Peyer's patch (tissue), 4 donors: Measurements from ENCODE around the gene SLC4A8. TPM values are rescaled to one million over a fixed set of nuclear protein-coding genes. Genes with fewer than 3 reads are reported as not detected.
"Not testable (repeated sequence)": the region's sequence is repeated elsewhere in the genome, so short reads cannot be mapped to it uniquely, and the experiment has no call there.

Experiments
- DNase-seq, 3 donors: peaks; one replicate each; pipeline ENCODE4 v3.0.0-alpha.2; 2017 to 2019
- H3K27ac ChIP-seq, 4 donors: fragments of 200-600 bp; sonication (generic); one replicate each; pipeline ENCODE4 v1.5.1; 2016 to 2019
- H3K27me3 ChIP-seq, 2 donors: fragments of 200-600 bp; sonication (generic); one replicate each; pipeline ENCODE4 v1.5.1; 2019
- H3K36me3 ChIP-seq, 3 donors: fragments of 200-600 bp; sonication (generic); one replicate each; pipeline ENCODE4 v1.5.1; 2016 to 2019
- H3K4me1 ChIP-seq, 4 donors: fragments of 200-600 bp; sonication (generic); one replicate each; pipeline ENCODE4 v1.5.1; 2016 to 2019
- H3K4me3 ChIP-seq, 4 donors: fragments of 200-600 bp; sonication (generic); 1 replicate in 3 of 4; 2 replicates in 1 of 4; pipeline ENCODE4 v1.5.1; 2016 to 2019; ENCODE audit warnings: mild to moderate bottlenecking in 1 of 4
- H3K9me3 ChIP-seq, 4 donors: fragments of 200-600 bp; sonication (generic); one replicate each; pipeline ENCODE4 v1.5.1; 2016 to 2019; ENCODE audit warnings: mild to moderate bottlenecking in 1 of 4
- POLR2A ChIP-seq, 2 donors: fragments of 450-650 bp; IDR thresholded peaks; one replicate each; pipeline ENCODE4 v1.5.1; 2017; ENCODE audit warnings: antibody characterized with exemption in 2 of 2, mild to moderate bottlenecking in 2 of 2, moderate library complexity in 2 of 2
- total RNA-seq, 4 donors: library from RNA; depleted of rRNA; stranded (reverse); fragments of >200 nt; gene quantifications; one replicate each; pipeline ENCODE4 v1.1.0, GENCODE V29; 2016
- TF ChIP-seq, protein P1 (sequence below), 6 experiments: fragments of 450-650 bp in 4 of 6; fragments of 200-600 bp in 2 of 6; sonication (generic) in 1 of 6; IDR thresholded peaks; one replicate each; pipeline ENCODE4 v1.5.1; 2017 to 2019; ENCODE audit warnings: antibody characterized with exemption in 6 of 6, mild to moderate bottlenecking in 3 of 6, moderate library complexity in 1 of 6

SLC4A8 gene
- total RNA-seq, 4 donors from 2014 or later = 1.9 to 49.5 (median 7.1) TPM

GRCh38 chr12:51505360-51506105 lies 80.9 kb downstream of the SLC4A8 start:
- Histone ChIP-seq H3K27me3 (no peaks in the 10 kb centered on the region), H3K4me3 (no peak overlapping the region), H3K9me3 (no peaks in the 10 kb centered on the region), H3K36me3 (no peaks in the 10 kb centered on the region), H3K4me1 (no peaks in the 10 kb centered on the region), H3K27ac (no peak overlapping the region)
- TF ChIP-seq POLR2A (IDR thresholded peaks at IDR 0.05) = no peak
- TF ChIP-seq, protein P1, sequence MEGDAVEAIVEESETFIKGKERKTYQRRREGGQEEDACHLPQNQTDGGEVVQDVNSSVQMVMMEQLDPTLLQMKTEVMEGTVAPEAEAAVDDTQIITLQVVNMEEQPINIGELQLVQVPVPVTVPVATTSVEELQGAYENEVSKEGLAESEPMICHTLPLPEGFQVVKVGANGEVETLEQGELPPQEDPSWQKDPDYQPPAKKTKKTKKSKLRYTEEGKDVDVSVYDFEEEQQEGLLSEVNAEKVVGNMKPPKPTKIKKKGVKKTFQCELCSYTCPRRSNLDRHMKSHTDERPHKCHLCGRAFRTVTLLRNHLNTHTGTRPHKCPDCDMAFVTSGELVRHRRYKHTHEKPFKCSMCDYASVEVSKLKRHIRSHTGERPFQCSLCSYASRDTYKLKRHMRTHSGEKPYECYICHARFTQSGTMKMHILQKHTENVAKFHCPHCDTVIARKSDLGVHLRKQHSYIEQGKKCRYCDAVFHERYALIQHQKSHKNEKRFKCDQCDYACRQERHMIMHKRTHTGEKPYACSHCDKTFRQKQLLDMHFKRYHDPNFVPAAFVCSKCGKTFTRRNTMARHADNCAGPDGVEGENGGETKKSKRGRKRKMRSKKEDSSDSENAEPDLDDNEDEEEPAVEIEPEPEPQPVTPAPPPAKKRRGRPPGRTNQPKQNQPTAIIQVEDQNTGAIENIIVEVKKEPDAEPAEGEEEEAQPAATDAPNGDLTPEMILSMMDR (IDR thresholded peaks at IDR 0.05) = no peak
- no peak for DNase-seq

GRCh38 chr12:51507178-51507577 lies 82.5 kb downstream of the SLC4A8 start:
- no peak overlapping the region for H3K4me3 ChIP-seq
- H3K9me3 ChIP-seq = no peaks in the 10 kb centered on the region
- no peak for DNase-seq
- no peaks in the 10 kb centered on the region for H3K36me3 ChIP-seq
- no peaks in the 10 kb centered on the region for H3K4me1 ChIP-seq
- no peaks in the 10 kb centered on the region for H3K27me3 ChIP-seq
- H3K27ac ChIP-seq = no peak overlapping the region
- no peak for TF ChIP-seq POLR2A (IDR thresholded peaks at IDR 0.05)
- TF ChIP-seq, protein P1 (IDR thresholded peaks at IDR 0.05) = no peak

DNA sequence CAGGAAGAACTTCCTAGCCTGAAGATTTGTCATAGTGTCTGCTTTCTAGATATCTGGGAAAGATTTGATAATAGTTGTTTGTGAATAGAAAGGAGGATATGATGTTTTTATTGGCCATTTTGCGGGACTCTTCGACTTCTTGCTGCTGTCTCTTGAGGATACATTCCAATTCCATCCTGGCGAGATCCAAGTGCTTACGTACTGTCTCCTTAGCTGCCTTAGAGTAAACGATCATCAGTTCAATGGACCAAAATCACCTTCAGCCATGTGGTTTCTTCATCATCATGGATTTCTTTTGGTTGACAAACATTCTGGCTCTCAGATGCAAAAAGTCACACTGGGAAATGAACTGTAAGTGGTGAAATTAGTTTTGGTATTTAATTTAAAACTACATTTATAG lies 83.7 kb downstream of the SLC4A8 start:
- Histone ChIP-seq H3K36me3 (no peaks in the 10 kb centered on the region), H3K27ac (no peak overlapping the region), H3K27me3 (no peaks in the 10 kb centered on the region), H3K4me3 (no peak overlapping the region), H3K4me1 (no peaks in the 10 kb centered on the region), H3K9me3 (no peaks in the 10 kb centered on the region)
- no peak for TF ChIP-seq POLR2A (IDR thresholded peaks at IDR 0.05)
- TF ChIP-seq, protein P1 (IDR thresholded peaks at IDR 0.05) = no peak
- no peak for DNase-seq

GRCh38 chr12:51511546-51512260 lies 87.1 kb downstream of the SLC4A8 start:
- TF ChIP-seq, protein P1 (IDR thresholded peaks at IDR 0.05) = no peak
- no peak for TF ChIP-seq POLR2A (IDR thresholded peaks at IDR 0.05)
- no peak overlapping the region for H3K27ac ChIP-seq
- no peaks in the 10 kb centered on the region for H3K27me3 ChIP-seq
- no peak for DNase-seq
- no peaks in the 10 kb centered on the region for H3K4me1 ChIP-seq
- no peaks in the 10 kb centered on the region for H3K36me3 ChIP-seq
- H3K4me3 ChIP-seq = no peak overlapping the region
- H3K9me3 ChIP-seq = no peaks in the 10 kb centered on the region

- Histone ChIP-seq H3K36me3 (no peaks in the 10 kb centered on the region), H3K4me3 (no peak overlapping the region), H3K9me3 (no peaks in the 10 kb centered on the region), H3K27me3 (no peaks in the 10 kb centered on the region), H3K27ac (no peak overlapping the region), H3K4me1 (no peaks in the 10 kb centered on the region)
- TF ChIP-seq, protein P1 (IDR thresholded peaks at IDR 0.05) = no peak
- TF ChIP-seq POLR2A (IDR thresholded peaks at IDR 0.05) = no peak
- no peak for DNase-seq
Measured at GRCh38 chr12:51512438-51512837, 87.8 kb downstream of the SLC4A8 start.

- not testable (repeated sequence) for H3K27me3 ChIP-seq, H3K9me3 ChIP-seq, H3K27ac ChIP-seq, H3K4me1 ChIP-seq, H3K36me3 ChIP-seq, H3K4me3 ChIP-seq, DNase-seq
Measured at GRCh38 chr12:51515037-51515436, 90.4 kb downstream of the SLC4A8 start.
